GM19395 (cell line): ENCODE results near the gene UBE2J2.

ENCODE experiments used
- ATAC-seq: cut with Tn5 transposase; IDR thresholded peaks from one replicate; pipeline ENCODE4 v1.9.1; 2021; ENCODE audit warnings: mild to moderate bottlenecking, moderate library complexity; ENCODE audit not compliant: unreplicated experiment

UBE2J2 gene

GRCh38 chr1:1282998-1283397, 9.3 kb upstream of the UBE2J2 start:
- no peak for ATAC-seq

GRCh38 chr1:1281533-1282321, 8.1 kb upstream of the UBE2J2 start:
- ATAC-seq: no peak

- ATAC-seq: no peak
These were observed 7.3 kb upstream of the UBE2J2 start for GRCh38 chr1:1280782-1281481.

- ATAC-seq: no peak
These were observed 5.4 kb upstream of the UBE2J2 start for GRCh38 chr1:1279028-1279427.

- no peak for ATAC-seq
These were observed 5.0 kb upstream of the UBE2J2 start for GRCh38 chr1:1278620-1279019.

GRCh38 chr1:1275836-1276235, 2.2 kb upstream of the UBE2J2 start:
- ATAC-seq: no peak

- no peak for ATAC-seq
These were observed 1.3 kb upstream of the UBE2J2 start for GRCh38 chr1:1274931-1275431.

GRCh38 chr1:1274299-1274930, 761 bp upstream of the UBE2J2 start:
- peak; percentile 31 for ATAC-seq

GRCh38 chr1:1273209-1273511, 494 bp downstream of the UBE2J2 start:
- ATAC-seq: peak; percentile 19

GRCh38 chr1:1272341-1273208, 1.1 kb downstream of the UBE2J2 start:
- peak; percentile 19 for ATAC-seq

- ATAC-seq: no peak
These were observed 2.8 kb downstream of the UBE2J2 start for GRCh38 chr1:1270813-1271212.

GRCh38 chr1:1268284-1268682, 5.4 kb downstream of the UBE2J2 start:
- no peak for ATAC-seq

- no peak for ATAC-seq
These were observed 6.0 kb downstream of the UBE2J2 start for GRCh38 chr1:1267488-1268283.

GRCh38 chr1:1264868-1265272, 8.8 kb downstream of the UBE2J2 start:
- ATAC-seq: no peak

- ATAC-seq: no peak
These were observed 9.6 kb downstream of the UBE2J2 start for GRCh38 chr1:1264026-1264425.

GRCh38 chr1:1262758-1263157, 10.9 kb downstream of the UBE2J2 start:
- no peak for ATAC-seq

GRCh38 chr1:1262071-1262470, 11.6 kb downstream of the UBE2J2 start:
- no peak for ATAC-seq

GRCh38 chr1:1260843-1261560, 12.7 kb downstream of the UBE2J2 start:
- ATAC-seq: no peak

- ATAC-seq: no peak
These were observed 13.6 kb downstream of the UBE2J2 start for GRCh38 chr1:1259951-1260600.
